HepG2 (cell line): Measurements from ENCODE around the gene CNTNAP3B.
"Not testable (repeated sequence)": the region's sequence is repeated elsewhere in the genome, so short reads cannot be mapped to it uniquely, and the experiment has no call there.

ENCODE experiments used
- TP53 ChIP-seq: sonication (generic); formaldehyde crosslinking; conservative IDR thresholded peaks from 2 replicates; pipeline ENCODE4 v1.4.0; 2020; ENCODE audit warnings: missing genetic modification reagents
- TF ChIP-seq, protein P1 (sequence below): sonication (generic); formaldehyde crosslinking; IDR thresholded peaks from 2 replicates; pipeline ENCODE4 v1.9.0; 2021; ENCODE audit warnings: missing genetic modification reagents, borderline replicate concordance

DNA sequence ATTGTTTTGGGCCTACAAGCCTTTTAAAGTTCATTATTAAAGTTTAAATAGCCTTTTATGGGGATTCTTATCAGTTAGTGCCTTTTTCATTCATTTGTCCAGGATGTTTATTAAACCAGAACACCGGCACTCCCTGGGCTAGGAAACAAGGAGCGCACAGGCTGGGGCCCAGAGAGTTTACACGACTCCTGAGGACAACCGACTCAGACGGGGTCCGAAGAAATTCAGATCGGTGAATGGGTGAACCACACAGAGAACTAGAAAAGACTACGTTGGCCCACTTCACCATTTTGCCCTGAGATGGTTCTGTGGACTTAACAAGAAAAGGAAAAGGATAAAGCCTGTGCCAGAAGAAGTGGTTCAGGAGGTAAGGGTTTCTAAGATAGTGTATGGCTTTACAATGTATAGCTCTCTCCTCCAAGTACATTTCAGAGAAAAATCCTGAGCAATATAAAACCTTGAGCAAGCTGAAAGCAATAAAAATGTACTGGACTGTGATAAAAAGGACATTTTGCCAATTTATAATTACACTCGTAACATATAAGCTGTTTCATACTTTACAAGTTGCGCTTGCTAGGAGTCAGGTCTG, 84.7 kb downstream of the CNTNAP3B start:
- not testable (repeated sequence) for TF ChIP-seq TP53 (CRISPR knock-in tag)
- TF ChIP-seq, protein P1, sequence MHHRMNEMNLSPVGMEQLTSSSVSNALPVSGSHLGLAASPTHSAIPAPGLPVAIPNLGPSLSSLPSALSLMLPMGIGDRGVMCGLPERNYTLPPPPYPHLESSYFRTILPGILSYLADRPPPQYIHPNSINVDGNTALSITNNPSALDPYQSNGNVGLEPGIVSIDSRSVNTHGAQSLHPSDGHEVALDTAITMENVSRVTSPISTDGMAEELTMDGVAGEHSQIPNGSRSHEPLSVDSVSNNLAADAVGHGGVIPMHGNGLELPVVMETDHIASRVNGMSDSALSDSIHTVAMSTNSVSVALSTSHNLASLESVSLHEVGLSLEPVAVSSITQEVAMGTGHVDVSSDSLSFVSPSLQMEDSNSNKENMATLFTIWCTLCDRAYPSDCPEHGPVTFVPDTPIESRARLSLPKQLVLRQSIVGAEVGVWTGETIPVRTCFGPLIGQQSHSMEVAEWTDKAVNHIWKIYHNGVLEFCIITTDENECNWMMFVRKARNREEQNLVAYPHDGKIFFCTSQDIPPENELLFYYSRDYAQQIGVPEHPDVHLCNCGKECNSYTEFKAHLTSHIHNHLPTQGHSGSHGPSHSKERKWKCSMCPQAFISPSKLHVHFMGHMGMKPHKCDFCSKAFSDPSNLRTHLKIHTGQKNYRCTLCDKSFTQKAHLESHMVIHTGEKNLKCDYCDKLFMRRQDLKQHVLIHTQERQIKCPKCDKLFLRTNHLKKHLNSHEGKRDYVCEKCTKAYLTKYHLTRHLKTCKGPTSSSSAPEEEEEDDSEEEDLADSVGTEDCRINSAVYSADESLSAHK (CRISPR knock-in tag): not testable (repeated sequence)
